ENCODE results near the gene ZNF358.
A peak's percentile ranks its signal among the peaks of the same experiment; 100 is the strongest.

The ZNF358 gene

GRCh38 chr19:7515645-7516151 lies at the start of gene ZNF358:
TSS of gene ZNF358 (plus strand) at chr19:7516103. CDS start at chr19:7519243, 3,140 bp downstream.
- DNase-seq, result peak; percentile 77

DNA sequence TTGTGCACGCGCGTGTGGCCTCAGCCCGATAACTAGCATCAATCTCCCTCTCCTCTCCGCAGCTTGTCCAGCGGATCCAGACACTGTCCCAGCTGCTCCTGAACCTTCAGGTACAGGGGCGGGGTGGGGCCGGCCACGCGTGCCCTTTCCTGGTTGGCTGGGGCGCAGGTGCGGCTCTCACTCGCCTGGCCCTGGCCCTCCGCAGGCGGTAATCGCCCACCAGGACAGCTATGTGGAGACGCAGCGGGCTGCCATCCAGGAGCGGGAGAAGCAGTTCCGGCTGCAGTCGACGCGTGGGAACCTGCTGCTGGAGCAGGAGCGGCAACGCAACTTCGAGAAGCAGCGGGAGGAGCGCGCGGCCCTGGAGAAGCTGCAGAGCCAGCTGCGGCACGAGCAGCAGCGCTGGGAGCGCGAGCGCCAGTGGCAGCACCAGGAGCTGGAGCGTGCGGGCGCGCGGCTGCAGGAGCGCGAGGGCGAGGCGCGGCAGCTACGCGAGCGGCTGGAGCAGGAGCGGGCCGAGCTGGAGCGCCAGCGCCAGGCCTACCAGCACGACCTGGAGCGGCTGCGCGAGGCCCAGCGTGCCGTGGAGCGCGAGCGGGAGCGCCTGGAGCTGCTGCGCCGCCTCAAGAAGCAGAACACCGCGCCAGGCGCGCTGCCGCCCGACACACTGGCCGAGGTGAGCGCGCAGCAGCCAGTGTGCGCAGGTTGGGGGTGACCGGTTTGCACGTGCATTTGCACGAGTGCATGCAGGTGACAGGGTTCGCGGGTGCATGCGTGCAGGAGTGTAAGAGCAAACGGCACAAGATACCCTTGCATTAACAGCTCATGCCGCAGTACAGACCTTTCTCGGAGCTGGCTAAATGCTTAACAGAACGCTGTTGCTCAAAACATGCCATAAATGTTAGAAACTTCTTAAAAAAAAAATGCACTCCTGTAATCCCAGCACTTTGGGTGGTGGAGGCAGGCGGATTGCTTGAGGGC lies 48.6 kb upstream of the ZNF358 start:
- no peak for DNase-seq

- no peak for DNase-seq
Measured at GRCh38 chr19:7468840-7469239, 47.1 kb upstream of the ZNF358 start.

GRCh38 chr19:7469669-7470285 lies 46.1 kb upstream of the ZNF358 start:
- no peak for DNase-seq

DNA sequence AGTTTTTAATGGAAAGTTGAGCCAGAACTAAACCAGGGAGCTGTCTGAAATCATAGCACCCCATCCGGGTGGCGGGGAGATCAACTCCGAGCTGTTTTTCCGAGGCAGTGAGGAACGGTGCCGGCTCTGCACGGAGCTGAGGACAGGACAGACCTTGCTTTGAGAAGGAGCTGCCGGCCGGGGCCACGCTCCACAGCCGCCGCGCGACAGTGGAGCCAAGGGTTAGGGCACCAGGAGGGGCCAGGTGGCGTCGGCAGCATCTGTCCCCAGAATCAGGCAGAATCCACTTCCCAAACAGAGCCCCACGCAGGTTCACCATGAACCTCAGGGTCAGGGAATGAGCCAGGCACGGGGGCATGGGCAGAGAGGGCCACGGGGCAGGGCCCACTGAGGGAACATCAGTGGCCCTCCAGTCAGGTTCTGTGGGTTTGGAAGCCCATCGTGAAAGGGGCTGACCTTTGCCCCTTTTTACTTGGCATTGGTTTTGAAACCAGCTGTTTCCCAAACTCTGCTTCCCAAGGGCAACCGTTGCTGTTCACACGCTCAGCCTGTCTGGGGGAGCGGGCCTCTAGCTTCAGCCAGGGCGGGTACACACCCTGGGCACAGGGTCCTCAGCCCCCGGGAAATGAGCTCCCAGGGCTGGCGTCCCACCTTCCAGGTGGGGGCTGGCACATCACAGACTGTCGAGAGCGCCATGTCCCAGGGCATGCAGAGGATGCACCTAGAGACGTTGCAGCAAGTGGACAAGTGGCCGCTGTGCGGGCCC lies 45.2 kb upstream of the ZNF358 start:
- DNase-seq, result no peak

GRCh38 chr19:7471696-7472615 lies 43.9 kb upstream of the ZNF358 start:
- DNase-seq, result no peak

GRCh38 chr19:7475665-7476064 lies 40.2 kb upstream of the ZNF358 start:
- no peak for DNase-seq

GRCh38 chr19:7476241-7476640 lies 39.7 kb upstream of the ZNF358 start:
- DNase-seq, result no peak

DNA sequence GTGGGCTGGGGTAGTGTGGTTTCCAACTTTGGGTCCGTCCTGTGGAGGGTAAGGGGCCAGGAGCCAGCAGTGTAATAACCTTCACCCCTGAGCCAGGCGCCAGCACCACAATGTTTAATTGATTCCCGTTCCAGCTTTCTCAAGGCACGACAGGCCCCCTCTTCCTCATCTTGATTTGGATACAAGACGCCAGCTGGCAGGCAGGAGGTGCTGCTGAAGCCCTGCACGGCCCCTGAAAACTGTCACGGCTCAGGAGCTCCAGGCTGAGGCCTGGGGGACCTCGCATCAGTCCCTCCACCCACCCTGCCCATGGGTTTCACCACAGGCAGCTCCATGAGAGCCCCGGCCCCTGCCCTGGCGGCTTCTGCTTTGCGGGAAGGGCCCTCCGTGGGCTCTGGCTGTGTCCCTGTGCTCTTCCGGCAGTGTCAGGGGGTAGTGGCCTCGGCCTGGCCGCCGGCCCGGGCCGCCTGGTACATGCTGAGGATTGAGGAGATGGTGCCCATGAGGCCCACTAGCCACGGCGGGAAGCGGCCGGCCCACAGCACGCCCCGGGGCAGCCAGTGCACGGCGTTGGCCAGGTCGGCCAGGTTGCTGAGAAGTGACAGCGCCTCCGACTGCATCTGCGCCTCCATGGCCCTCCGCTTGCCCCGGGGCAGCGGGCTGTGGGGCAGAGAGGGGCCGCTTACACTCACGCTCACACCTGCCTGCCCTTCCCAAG lies 39.0 kb upstream of the ZNF358 start:
- no peak for DNase-seq

DNA sequence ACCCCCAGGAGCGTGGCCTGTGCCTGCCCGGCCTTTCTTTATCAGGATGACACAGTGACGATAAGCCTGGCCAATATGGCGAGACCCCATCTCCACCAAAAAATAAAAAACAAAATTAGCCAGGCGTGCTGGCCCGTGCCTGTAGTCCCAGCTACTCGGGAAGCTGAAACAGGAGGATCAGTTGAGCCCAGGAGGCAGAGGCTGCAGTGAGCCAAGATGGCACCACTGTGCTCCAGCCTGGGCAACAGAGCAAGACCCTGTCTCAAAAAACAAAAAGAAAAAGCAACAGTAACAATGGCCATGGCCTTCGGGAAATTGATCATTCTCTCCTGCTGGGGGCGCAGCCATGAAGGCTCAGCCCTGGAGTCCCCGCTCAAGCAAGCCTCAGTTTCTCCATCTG lies 38.1 kb upstream of the ZNF358 start:
- no peak for DNase-seq

GRCh38 chr19:7478173-7478842 lies 37.6 kb upstream of the ZNF358 start:
- no peak for DNase-seq

DNA sequence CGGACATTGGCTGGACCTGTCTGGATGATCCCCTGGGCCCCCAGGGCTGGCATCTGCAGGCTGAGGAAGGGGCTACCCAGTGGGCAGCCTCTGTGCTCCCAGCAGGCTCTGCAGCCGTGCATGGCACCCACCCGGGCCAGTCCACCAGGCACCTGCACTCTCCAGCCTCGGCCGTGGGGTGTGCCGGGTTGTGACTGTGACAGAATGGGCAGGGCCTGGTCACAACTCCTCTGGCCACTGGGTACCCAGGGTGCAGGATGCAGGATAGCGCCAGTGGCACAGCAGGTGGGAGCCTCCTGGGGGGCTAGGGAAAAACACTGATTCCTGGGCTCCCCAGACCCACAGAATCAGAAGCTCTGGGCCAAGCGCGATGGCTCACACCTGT lies 37.1 kb upstream of the ZNF358 start:
- no peak for DNase-seq

DNA sequence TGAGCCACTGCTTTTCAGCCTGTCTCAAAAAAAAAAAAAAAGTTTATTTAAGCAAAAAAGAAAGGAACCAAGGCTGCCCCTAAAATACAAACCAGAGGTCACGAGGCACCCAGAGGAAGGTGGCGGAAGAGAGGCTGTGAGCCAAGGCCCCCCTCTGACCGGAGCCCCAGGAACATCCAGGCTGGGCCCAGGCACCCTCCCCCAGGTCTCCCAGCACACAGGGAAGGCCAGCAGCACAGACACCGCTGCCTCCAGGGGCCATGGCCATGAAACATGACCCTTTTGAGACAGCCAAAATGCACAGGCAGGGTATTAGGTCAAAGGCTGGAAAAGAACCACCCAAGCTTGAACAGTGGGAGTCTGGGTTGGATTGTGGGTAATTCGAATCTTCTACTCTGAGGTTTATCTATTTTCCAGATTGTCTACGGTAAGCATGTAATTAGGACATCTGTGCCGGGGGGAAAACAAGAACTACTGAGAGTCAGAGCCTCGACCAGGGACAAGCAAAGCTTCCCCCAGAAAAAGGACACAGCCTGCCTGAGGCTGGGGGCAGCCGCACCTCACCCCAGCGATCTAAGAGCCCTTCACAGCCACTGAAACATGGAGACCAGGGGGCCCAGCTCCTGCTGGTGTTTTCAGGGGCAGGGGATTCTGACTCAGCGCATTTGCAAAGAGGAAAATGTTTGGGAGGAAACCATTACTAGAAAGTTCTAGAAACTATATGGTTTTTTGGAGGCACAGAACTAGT lies 35.5 kb upstream of the ZNF358 start:
- no peak for DNase-seq

DNA sequence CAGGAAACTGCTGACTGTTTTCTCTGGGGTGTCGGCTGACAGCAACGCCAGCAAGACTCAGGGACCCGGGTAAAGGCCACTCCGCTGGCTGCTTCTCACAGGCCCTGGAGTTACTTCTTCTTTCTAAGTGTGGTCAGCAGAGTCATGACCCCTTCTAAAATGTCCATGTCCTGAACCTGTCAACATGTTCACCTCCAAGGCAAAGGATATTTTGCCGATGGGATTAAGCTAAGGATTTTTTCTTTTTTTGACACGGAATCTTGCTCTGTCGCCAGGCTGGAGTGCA lies 35.0 kb upstream of the ZNF358 start:
- no peak for DNase-seq

DNA sequence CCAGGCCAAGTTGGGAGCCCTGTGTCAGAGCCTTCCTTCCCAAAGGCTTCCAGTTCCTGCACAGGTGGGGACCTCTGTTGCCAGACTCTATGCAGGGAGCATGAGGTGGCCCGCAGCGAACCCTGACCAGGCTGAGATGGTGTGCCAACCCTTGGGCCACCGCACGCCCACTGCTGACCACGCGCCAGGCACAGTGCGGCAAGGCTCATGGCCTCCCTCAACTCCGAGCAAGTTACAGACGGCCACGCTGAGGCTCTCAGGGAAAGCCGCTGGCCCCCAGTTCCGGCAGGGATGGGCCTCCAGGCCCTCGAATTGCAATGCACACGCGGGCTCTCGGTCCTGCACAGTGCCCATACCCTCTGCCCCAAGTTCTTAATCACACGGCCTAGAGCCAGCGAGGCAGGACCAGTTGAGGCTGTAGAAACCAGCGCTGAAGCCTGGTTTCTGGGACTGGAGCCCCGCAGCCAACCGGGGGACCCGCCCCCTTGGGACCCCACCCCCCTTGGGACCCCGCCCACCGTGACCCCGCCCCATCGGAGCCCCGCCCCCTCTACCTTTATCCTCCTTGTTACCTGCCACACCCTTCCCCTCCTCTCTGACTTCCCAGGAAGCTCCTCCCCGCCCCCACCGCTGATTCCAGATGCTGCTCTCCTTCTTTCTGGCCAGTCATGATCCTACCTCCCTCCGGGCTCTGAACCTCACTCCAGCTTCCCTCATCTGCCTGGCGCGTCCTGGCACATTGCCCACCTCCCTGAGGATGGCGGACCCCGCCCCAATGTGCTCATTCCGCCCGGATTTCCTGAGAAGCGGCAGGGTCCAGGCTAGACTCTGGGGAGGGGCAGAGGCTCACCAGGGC lies 33.1 kb upstream of the ZNF358 start:
- no peak for DNase-seq

GRCh38 chr19:7483720-7484201 lies 32.1 kb upstream of the ZNF358 start:
- no peak for DNase-seq

- DNase-seq, result no peak
Measured at GRCh38 chr19:7486923-7487322, 29.0 kb upstream of the ZNF358 start.

DNA sequence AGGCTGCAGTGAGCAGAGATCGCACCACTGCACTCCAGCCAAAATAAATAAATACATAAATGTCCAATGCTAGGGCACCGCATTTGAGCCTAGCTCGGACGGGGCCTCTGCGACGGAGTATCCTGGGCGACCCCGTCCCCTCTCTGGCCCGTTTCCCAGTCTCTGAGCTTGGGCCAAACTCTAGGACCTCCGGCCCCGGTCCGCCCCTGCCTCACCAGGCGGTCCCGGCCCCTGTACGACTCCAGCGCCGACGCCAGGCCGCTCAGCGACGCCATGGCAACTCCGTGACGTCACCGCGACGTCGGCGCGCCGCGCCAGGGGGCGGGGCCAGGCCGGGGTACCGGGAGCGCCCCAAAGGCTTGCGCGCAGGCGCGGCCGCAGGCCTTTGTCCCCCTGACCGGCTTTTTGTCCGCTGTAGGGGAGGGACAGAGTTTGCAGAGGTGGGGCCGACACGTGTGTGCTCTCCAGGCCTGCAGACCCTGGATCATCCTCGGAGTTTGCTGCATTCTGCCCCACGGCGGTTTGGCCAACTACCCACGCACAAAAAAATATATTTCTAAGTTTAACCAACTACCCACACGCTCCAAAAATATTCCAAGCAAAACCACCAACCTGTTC lies 27.1 kb upstream of the ZNF358 start, which contains the start of gene PEX11G:
TSS of gene PEX11G (minus strand) at position 300 of the 618 bp plus-strand sequence. CDS start at position 275, 25 bp downstream.
- DNase-seq, result peak; percentile 98

All from activated CD8-positive, alpha-beta memory T cell treated with anti-CD3 and anti-CD28 coated beads for 24 hours (primary cell).